ENCODE data around the gene FAM78A.

GRCh38 chr9:131297903-131298302 is 21.6 kb upstream of the FAM78A start:
- TF ChIP-seq POLR2A (IDR thresholded peaks at IDR 0.05), result no peak
- TF ChIP-seq CTCF (IDR thresholded peaks at IDR 0.05), result no peak
